Peyer's patch (tissue), 4 donors: ENCODE measurements around the gene PTPRM.

Experiments used
- CTCF ChIP-seq, 6 experiments: fragments of 450-650 bp in 4 of 6; fragments of 200-600 bp in 2 of 6; sonication (generic) in 1 of 6; IDR thresholded peaks; one replicate each; pipeline ENCODE4 v1.5.1; 2017 to 2019; ENCODE audit warnings: antibody characterized with exemption in 6 of 6, mild to moderate bottlenecking in 3 of 6, moderate library complexity in 1 of 6
- POLR2A ChIP-seq, 2 donors: fragments of 450-650 bp; IDR thresholded peaks; one replicate each; pipeline ENCODE4 v1.5.1; 2017; ENCODE audit warnings: antibody characterized with exemption in 2 of 2, mild to moderate bottlenecking in 2 of 2, moderate library complexity in 2 of 2

- TF ChIP-seq POLR2A (IDR thresholded peaks at IDR 0.05) (no peak), CTCF (IDR thresholded peaks at IDR 0.05) (no peak)
Observed at GRCh38 chr18:8190980-8191379, 623.9 kb downstream of the PTPRM start.
